ENCODE data around the gene TMEM178B.

DNA sequence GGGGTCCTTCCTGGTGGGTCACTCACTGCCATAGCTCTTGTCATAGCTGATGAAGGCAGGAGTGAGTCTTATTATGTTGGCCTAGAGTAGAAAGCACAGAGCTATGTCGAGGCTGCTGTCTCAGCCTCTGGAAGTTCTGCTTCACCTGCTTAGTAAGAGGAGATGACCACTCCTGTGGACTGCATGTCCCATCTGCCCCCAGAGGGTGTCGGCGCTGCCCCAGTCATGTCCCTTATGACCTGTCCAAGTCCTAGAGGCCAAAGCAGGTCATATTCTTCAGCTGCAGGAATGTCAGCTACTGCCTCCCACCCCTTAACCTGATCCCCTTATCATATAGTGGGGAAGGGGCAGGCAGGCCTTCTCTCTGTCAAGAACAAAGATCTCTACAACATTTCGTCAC, 405.0 kb downstream of the TMEM178B start:
- TF ChIP-seq, protein P1, sequence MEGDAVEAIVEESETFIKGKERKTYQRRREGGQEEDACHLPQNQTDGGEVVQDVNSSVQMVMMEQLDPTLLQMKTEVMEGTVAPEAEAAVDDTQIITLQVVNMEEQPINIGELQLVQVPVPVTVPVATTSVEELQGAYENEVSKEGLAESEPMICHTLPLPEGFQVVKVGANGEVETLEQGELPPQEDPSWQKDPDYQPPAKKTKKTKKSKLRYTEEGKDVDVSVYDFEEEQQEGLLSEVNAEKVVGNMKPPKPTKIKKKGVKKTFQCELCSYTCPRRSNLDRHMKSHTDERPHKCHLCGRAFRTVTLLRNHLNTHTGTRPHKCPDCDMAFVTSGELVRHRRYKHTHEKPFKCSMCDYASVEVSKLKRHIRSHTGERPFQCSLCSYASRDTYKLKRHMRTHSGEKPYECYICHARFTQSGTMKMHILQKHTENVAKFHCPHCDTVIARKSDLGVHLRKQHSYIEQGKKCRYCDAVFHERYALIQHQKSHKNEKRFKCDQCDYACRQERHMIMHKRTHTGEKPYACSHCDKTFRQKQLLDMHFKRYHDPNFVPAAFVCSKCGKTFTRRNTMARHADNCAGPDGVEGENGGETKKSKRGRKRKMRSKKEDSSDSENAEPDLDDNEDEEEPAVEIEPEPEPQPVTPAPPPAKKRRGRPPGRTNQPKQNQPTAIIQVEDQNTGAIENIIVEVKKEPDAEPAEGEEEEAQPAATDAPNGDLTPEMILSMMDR (IDR thresholded peaks at IDR 0.05): no peak
- TF ChIP-seq POLR2A (IDR thresholded peaks at IDR 0.05): no peak

Measured in right lobe of liver (tissue), 4 donors.